Muscle of leg (tissue), 11 donors: Measurements from ENCODE around the gene DOCK1. TPM values are rescaled to one million over a fixed set of nuclear protein-coding genes. Genes with fewer than 3 reads are reported as not detected.

Experiments used
- DNase-seq: peaks from one replicate; pipeline ENCODE4 v3.0.0; 2013
- H3K27ac ChIP-seq: one replicate; pipeline ENCODE4 v1.5.1; 2013; ENCODE audit warnings: mild to moderate bottlenecking, low read length, control low read depth
- H3K27me3 ChIP-seq: one replicate; pipeline ENCODE4 v1.6.1; 2013; ENCODE audit warnings: low read length; ENCODE audit not compliant: control insufficient read depth, insufficient read depth
- H3K36me3 ChIP-seq: one replicate; pipeline ENCODE4 v1.6.1; 2013; ENCODE audit warnings: low read length; ENCODE audit not compliant: control insufficient read depth, insufficient read depth
- H3K4me1 ChIP-seq: one replicate; pipeline ENCODE4 v1.6.1; 2013; ENCODE audit warnings: low read length; ENCODE audit not compliant: control insufficient read depth, insufficient read depth
- H3K4me3 ChIP-seq: one replicate; pipeline ENCODE4 v1.5.1; 2013; ENCODE audit warnings: low read length, control low read depth
- H3K9me3 ChIP-seq: replicated peaks from 2 replicates; pipeline ENCODE4 v1.6.1; 2013; ENCODE audit warnings: low read depth, low read length; ENCODE audit not compliant: control insufficient read depth
- WGBS: methylation state at CpG from one replicate; pipeline ENCODE4 v1.1.5; 2013; ENCODE audit warnings: missing lambda C conversion rate; ENCODE audit not compliant: insufficient coverage; 5-methylcytosine and 5-hydroxymethylcytosine counted together
- polyA plus RNA-seq, 8 donors: library from polyadenylated mRNA; unstranded; fragments of 120-200 nt; gene quantifications; one replicate each; pipeline versions ENCODE4 v1.2.1 to v1.2.3, GENCODE V29; 2013; ENCODE audit warnings: inconsistent platforms in 1 of 8, low replicate concordance in 1 of 8; ENCODE audit not compliant: insufficient read length in 8 of 8, insufficient read depth in 1 of 8
- total RNA-seq: library from RNA; stranded (reverse); fragments of 120-200 nt; gene quantifications from one replicate; pipeline ENCODE4 v1.2.4, GENCODE V29; 2013

The DOCK1 gene
- total and polyA plus RNA-seq, 9 donors: 27.3 to 52.9 (median 37.1) TPM

- WGBS: 79% methylated on average over 3 of the region's 6 CpGs
- Histone ChIP-seq H3K4me3 (no peak overlapping the region), H3K36me3 (peaks cover 28% of the 10 kb centered on the region), H3K27me3 (no peaks in the 10 kb centered on the region), H3K9me3 (no peaks in the 10 kb centered on the region), H3K27ac (no peak overlapping the region), H3K4me1 (no peaks in the 10 kb centered on the region)
- DNase-seq: no peak
Measured at GRCh38 chr10:127343821-127344220, 438.6 kb downstream of the DOCK1 start.

- no peak overlapping the region for H3K4me3 ChIP-seq
- 92% methylated on average over 6 of the region's 6 CpGs for WGBS
Measured at GRCh38 chr10:127344346-127344745, 439.1 kb downstream of the DOCK1 start.

GRCh38 chr10:127345231-127345965, 440.2 kb downstream of the DOCK1 start:
- Histone ChIP-seq H3K36me3 (peaks cover 28% of the 10 kb centered on the region), H3K4me3 (no peak overlapping the region), H3K27me3 (no peaks in the 10 kb centered on the region), H3K9me3 (no peaks in the 10 kb centered on the region), H3K27ac (no peak overlapping the region), H3K4me1 (no peaks in the 10 kb centered on the region)
- WGBS: 93% methylated on average over 15 of the region's 17 CpGs
- DNase-seq: no peak

More at GRCh38 chr10:127344346-127344745, 439.1 kb downstream of the DOCK1 start:
- DNase-seq: no peak
- Histone ChIP-seq H3K36me3 (peaks cover 28% of the 10 kb centered on the region), H3K27ac (no peak overlapping the region), H3K4me1 (no peaks in the 10 kb centered on the region), H3K9me3 (no peaks in the 10 kb centered on the region), H3K27me3 (no peaks in the 10 kb centered on the region)

GRCh38 chr10:127346604-127347003, 441.4 kb downstream of the DOCK1 start:
- Histone ChIP-seq H3K4me1 (no peaks in the 10 kb centered on the region), H3K27me3 (no peaks in the 10 kb centered on the region), H3K4me3 (no peak overlapping the region), H3K36me3 (peaks cover 28% of the 10 kb centered on the region), H3K27ac (no peak overlapping the region), H3K9me3 (no peaks in the 10 kb centered on the region)
- WGBS: 77% methylated on average over 11 of the region's 11 CpGs
- no peak for DNase-seq

- Histone ChIP-seq H3K36me3 (peaks cover 26% of the 10 kb centered on the region), H3K4me3 (no peak overlapping the region), H3K9me3 (no peaks in the 10 kb centered on the region), H3K4me1 (peaks cover 2% of the 10 kb centered on the region), H3K27ac (no peak overlapping the region), H3K27me3 (no peaks in the 10 kb centered on the region)
- WGBS: 92% methylated on average over 17 of the region's 23 CpGs
- no peak for DNase-seq
Measured at GRCh38 chr10:127347202-127347959, 442.2 kb downstream of the DOCK1 start.

GRCh38 chr10:127349737-127350136, 444.5 kb downstream of the DOCK1 start:
- H3K27ac ChIP-seq: no peak overlapping the region
- WGBS: no CpG with 5 or more reads among the region's 3 CpGs
- no peaks in the 10 kb centered on the region for H3K27me3 ChIP-seq
- peaks cover 21% of the 10 kb centered on the region for H3K36me3 ChIP-seq
- no peak overlapping the region for H3K4me3 ChIP-seq
- peaks cover 2% of the 10 kb centered on the region for H3K4me1 ChIP-seq
- no peak for DNase-seq
- H3K9me3 ChIP-seq: no peaks in the 10 kb centered on the region

GRCh38 chr10:127351542-127351941, 446.3 kb downstream of the DOCK1 start:
- Histone ChIP-seq H3K9me3 (no peaks in the 10 kb centered on the region), H3K36me3 (peaks cover 22% of the 10 kb centered on the region), H3K27me3 (no peaks in the 10 kb centered on the region), H3K4me3 (no peak overlapping the region), H3K27ac (no peak overlapping the region), H3K4me1 (peaks cover 2% of the 10 kb centered on the region)
- DNase-seq: no peak
- whole genome bisulfite sequencing: 70% methylated on average over 1 of the region's 4 CpGs

GRCh38 chr10:127353544-127353943, 448.3 kb downstream of the DOCK1 start:
- Histone ChIP-seq H3K9me3 (no peaks in the 10 kb centered on the region), H3K4me3 (no peak overlapping the region), H3K27ac (no peak overlapping the region), H3K4me1 (peaks cover 2% of the 10 kb centered on the region), H3K27me3 (no peaks in the 10 kb centered on the region), H3K36me3 (peaks cover 17% of the 10 kb centered on the region)
- 82% methylated on average over 8 of the region's 13 CpGs for WGBS
- no peak for DNase-seq

- WGBS: 82% methylated on average over 3 of the region's 7 CpGs
- no peaks in the 10 kb centered on the region for H3K27me3 ChIP-seq
- no peak for DNase-seq
- peaks cover 17% of the 10 kb centered on the region for H3K36me3 ChIP-seq
- H3K27ac ChIP-seq: no peak overlapping the region
- H3K4me1 ChIP-seq: peaks cover 2% of the 10 kb centered on the region
- H3K9me3 ChIP-seq: no peaks in the 10 kb centered on the region
- no peak overlapping the region for H3K4me3 ChIP-seq
Measured at GRCh38 chr10:127354255-127354654, 449.0 kb downstream of the DOCK1 start.

GRCh38 chr10:127354992-127355391, 449.8 kb downstream of the DOCK1 start:
- H3K27me3 ChIP-seq: no peaks in the 10 kb centered on the region
- 100% methylated on average over 1 of the region's 1 CpG for WGBS
- peaks cover 17% of the 10 kb centered on the region for H3K36me3 ChIP-seq
- H3K9me3 ChIP-seq: no peaks in the 10 kb centered on the region
- H3K27ac ChIP-seq: no peak overlapping the region
- peaks cover 2% of the 10 kb centered on the region for H3K4me1 ChIP-seq
- H3K4me3 ChIP-seq: no peak overlapping the region
- no peak for DNase-seq
